Posterior vena cava (tissue), 2 donors: ENCODE data around the gene OXER1. TPM values are rescaled to one million over a fixed set of nuclear protein-coding genes. Genes with fewer than 3 reads are reported as not detected.

Experiments used
- DNase-seq: peaks from one replicate; pipeline ENCODE4 v3.0.0-alpha.2; 2020; ENCODE audit warnings: low spot score
- intact Hi-C, 2 donors: fragments of 100-400 bp; cut with DNase I; formaldehyde crosslinking; loops; one replicate each; pipeline versions ENCODE4 v1.14.1 to v1.14.2; 2022 to 2023
- long read RNA-seq, 2 donors: library from polyadenylated mRNA; unstranded; transcript quantifications; one replicate each; pipeline ENCODE4 v2.0.0, GENCODE V29; 2020 to 2021
- total RNA-seq, 2 donors: library from RNA; stranded (reverse); fragmentation: NEBNext Ultra II Directional; extraction: Animal tissue kit (Norgen Biotek cat#: 25700); gene quantifications; one replicate each; pipeline ENCODE4 v1.2.1, GENCODE V29; 2021
- donor health status: DM: yes; HTN: yes; CAD: no.
- donor health status: DM: yes; HTN: yes; CAD: no.

The OXER1 gene
- 1 to 10 TPM in 1 of 2 donors, under 1 TPM in 1; 1.00 to 2.2 TPM for total RNA-seq
- long read RNA-seq, donor 1: 0 reads
- long read RNA-seq, donor 2, partial matches to known transcripts: 0 of 1 reads
- long read RNA-seq, donor 2, other reads (novel, unspliced or antisense): 0 of 1 reads

DNA sequence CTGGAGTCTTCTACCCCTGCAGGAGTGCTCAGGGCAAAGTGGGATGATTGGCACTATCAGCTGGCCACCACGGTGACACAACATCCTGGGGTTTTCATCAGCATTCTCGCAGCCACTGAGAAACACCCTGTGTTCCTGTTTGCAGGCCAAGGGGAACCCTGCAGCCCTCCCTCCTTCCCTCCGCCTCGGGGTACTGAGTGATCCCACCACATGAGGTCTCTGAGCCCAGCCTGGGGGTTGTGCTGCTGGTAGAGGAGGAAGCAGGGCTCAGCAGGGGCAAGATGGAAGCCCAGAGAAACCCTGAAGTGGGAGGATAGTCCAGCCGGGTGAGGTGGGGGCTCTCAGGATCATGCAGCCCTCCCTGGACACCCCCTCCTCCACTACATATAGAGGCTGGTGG is at the start of gene OXER1:
OXER1 (minus strand) TSS at position 40 of the 400 bp plus-strand sequence. CDS start 73 bp downstream, outside the sequence.
- intact Hi-C loops: no loop called here
- no peak for DNase-seq

GRCh38 chr2:42812899-42813479 is 49.1 kb upstream of the OXER1 start:
- intact Hi-C loops: no loop called here
- DNase-seq: no peak

DNA sequence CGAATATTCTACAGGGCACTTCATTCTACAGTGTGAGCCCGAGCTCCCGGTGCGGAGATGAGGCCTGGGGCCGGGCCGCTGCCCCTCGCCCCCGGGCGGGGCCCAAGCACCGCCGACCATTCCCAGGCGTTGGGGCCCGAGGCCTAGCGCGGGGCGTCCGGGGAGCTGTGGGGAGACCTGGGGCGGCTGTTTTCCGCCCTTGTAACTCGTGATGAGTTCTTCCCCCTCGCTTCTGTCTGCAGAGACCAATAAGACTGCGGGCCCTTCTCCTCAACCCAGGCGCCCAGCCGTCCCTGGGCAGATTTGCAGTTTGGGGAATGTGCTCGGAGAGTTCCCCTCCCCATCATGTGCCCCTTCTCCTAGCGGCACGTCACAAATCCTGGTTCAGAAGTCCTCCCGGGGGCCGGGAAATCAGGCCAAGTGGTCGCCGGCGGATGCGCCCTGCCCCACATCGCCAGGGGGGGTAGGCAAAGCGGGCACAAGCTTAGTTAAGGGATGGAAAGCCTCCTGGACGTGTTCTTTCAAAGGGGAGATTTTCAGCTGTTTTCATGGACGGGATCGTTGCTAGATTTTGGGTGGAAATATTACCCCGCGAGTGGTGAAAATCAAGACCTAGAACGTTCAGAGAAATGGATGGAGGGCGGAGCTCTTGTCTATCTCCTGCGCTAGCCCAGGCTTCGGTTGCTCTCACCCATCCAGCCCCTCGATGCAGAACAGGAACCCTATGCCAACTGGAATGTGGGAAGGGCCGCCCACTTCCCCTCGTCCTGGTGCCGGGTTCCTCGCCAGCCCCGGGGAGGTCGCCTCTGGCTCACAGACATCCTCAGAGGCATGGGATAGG is 47.3 kb upstream of the OXER1 start:
- DNase-seq: peak; percentile 89
- intact Hi-C loops: no loop called here

DNA sequence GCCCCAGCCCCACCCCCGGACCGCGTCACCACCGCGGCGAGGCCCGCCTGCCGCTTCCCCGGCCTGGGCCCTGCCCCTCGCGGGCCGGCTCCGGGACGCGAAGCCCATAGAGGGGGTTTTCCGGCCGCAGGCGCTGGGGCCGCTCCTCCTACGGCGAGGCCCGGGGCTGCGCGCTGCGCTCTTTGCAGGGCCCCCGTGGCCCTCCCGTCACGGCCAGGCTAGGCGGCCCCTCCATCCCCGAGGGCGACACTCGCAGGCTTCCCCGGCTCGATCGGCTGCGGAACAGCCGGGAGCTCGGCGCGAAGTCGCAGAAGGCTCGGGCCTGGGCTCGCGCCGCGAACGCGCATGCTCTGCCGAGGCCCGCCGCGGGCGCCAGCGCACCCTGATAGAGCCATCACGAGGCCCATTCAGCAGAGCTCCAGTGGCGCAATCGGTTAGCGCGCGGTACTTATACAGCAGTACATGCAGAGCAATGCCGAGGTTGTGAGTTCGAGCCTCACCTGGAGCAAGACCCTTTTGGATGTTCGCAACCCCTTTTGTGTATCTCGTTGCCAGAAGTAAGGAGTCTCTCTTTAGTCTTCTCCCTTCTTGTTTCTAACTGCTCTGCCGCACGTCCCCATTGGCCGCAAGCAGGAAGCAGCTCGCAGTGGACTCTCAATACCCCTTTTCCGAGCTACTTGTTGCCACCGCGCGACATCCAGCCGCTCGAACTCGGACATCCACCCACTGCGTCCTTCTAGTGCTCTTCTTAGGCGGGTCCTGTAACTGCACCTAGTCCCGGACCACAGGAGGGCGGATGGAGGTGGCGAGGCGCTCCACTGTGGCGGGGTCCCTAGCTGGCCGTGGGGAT is 46.4 kb upstream of the OXER1 start:
- intact Hi-C loops: no loop called here
- peak; percentile 98 for DNase-seq

DNA sequence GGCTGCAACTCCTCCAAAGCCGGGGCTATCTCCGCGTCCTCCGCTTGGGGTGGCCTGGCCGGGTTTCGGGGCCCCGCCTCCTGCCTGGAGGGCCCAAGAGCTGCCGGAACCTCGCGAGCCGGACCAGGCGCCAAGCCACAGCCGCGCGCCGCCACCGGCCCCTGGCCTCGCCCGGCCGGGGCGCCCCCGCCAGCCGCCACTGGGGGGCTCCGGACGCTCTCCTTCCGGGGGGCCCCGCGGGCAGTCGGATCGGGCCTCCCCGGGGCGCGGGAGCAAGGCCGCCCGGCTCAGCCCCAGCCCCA is 45.8 kb upstream of the OXER1 start:
- DNase-seq: peak; percentile 95
- intact Hi-C loops: no loop called here

DNA sequence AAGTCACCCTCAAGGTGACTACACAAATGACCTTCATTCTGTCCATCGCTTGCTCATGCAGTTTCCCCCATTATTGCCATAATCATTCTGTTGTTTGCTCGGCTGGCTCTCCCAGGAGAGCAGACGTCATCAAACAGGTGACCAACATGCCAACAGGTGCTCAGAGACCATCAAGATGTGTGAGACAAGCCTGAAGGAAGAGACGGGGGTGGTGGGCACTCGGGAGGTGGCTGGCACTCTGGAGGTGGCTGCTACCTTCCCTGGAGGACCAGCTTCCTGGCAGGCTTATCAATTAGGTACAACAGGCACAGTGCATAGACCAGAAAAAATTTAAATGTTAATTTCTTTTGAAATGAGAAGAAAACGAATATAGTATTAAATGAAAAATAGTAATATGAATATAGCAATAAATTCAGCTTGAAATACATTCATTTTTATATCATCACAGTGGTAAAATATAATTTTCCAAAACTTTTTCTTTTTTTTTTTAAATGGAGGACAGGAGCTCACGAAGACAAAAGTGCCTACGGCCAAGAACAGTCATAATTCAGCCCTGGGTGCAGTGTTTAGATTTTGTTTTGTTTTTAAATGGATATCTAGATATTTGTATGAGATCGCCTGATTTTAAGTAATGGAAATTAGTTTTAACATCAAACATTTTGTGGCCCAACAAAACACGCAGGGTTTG is 45.3 kb upstream of the OXER1 start:
- no peak for DNase-seq
- intact Hi-C loops: no loop called here

DNA sequence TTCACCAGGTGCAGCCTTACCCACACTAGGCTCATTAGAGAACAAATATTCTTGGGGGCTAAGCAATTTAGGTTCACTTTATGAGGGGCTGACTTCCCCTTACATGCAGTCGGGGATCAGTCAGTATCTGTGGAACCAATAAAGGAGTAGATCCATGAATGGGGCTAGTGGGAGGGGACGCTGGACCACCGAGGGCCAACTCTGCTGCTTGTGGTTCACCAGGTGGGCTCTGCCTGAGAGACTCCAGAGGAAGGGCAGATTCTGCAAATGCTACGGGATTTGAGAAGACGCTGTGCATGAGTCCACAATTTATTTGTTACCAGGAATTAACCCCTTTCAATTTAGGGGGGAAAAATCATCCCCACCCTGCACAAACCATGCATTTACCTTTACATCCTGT is 44.4 kb upstream of the OXER1 start:
- DNase-seq: no peak
- intact Hi-C loops: no loop called here

DNA sequence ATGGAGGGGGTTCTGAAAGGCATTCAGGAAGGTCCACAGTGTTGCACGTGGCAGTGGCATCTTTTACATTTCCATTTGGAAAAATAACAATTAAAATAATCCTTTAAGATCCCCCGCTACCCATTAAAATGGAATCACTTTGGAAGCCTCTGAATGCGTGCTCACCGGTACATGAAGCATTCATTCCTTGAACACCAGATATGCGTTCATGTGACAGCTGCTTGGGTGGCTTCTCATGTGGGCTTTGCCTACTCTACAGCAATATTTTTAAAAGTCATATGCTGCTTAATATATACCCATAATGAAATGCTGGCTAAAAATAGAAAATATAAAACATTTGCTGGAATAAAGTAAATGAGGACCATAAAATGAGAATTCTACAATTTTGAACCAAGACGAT is 42.9 kb upstream of the OXER1 start:
- intact Hi-C loops: no loop called here
- no peak for DNase-seq

- DNase-seq: no peak
- intact Hi-C loops: no loop called here
Measured at GRCh38 chr2:42804891-42805290, 41.0 kb upstream of the OXER1 start.

DNA sequence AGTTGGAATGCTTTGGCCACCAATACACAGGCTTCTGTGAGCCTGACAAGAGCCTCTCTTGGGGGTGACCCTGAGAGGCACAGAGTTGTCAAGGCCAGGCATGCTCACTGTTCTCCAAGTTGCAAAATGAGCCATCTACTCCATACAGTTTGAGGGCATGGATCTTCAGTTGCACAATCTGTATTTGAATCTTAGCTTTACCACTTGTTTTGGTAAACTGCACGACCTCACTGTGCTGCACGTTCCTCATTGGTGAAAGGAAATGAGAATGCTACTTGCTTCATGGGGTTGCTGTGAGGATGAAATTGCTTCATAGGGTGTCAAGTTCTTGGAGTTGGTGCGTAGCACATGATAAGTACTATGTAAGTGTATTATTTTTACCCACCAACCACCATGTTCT is 40.4 kb upstream of the OXER1 start:
- intact Hi-C loops: no loop called here
- DNase-seq: no peak

DNA sequence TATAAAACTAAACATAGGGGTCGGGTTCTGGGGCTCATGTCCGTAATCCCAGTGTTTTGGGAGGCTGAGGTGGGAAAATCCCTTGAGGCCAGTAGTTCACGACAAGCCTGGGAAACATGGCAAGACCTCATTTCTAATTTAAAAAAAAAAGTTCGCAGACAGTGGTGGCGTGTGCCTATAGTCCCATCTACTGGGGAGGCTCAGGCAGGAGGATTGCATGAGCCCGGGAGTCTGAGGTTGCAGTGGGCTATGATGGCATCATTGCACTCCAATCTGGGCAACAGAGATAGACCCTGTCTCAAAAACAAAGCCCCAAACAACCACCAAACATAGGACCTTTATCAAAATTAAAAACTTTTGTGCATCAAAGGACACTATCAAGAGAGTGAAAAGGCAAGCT is 38.2 kb upstream of the OXER1 start:
- intact Hi-C loops: no loop called here
- no peak for DNase-seq

DNA sequence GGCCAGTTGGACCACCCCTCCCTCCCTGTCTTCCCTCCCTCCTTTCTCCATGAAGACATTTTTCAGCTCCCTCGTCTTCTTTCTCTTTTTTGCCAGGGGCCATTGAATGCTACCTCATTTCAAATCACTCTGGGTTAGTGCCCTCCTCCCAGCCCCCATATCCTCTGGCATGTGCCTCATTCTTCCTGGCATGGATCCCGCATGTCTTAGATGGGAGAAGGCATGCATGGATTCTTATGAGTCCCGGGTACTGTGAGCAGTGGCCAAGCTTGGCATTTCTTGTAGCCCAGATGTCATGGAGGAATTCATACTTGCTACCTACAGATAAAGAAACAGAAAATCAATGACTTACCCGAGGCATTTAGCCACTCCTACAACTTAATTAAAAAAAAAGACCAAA is 37.4 kb upstream of the OXER1 start:
- no peak for DNase-seq
- intact Hi-C loops: loop anchor here in 1 of 2 donors (1.0 kb wide), 1 partner anchor 29 kb away; no protein-coding TSS in a partner anchor

DNA sequence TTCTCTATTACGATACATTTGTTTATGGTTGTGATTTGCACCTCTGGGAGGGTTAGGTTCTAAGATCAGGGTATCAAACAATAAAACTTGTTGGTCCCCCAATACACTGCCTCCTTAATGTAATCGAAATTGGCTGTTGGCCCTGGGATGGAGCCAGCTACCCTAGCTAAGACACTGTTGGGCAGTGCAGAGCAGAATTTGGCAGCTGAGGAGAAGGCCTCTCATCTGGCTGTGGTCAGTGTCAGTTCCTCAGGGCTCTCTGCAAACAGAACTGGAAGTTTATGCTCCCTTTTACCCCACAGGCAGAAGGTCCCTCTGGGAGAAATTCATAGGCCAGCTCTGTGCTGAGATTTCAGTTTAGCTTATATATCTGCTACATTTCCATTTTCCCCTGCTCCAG is 37.0 kb upstream of the OXER1 start:
- intact Hi-C loops: loop anchor here in 1 of 2 donors (1.0 kb wide), 1 partner anchor 29 kb away; no protein-coding TSS in a partner anchor
- no peak for DNase-seq

DNA sequence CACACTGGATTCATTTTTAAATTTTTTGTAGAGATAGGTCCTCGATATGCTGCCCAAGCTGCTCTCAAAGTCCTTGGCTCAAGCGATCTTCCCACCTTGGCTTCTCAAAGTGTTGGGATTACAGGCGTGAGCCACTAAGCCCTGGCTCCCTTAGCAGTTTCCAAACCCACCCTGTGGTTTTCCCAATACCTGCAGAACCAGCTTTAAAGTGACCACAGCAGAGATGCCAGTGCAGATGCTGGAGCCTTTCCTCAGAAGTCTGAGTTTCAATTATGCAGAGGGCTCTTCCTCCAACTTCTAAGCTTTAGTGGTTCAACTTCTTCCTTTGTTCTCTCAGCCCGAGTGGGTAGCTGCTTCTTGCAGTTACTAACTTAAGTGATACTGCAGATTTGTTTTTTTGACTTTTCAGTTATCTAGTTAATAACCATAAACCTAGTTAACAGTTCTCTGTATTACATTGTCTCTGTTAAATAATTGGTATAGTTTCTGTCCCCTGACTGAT is 36.6 kb upstream of the OXER1 start:
- intact Hi-C loops: no loop called here
- no peak for DNase-seq

DNA sequence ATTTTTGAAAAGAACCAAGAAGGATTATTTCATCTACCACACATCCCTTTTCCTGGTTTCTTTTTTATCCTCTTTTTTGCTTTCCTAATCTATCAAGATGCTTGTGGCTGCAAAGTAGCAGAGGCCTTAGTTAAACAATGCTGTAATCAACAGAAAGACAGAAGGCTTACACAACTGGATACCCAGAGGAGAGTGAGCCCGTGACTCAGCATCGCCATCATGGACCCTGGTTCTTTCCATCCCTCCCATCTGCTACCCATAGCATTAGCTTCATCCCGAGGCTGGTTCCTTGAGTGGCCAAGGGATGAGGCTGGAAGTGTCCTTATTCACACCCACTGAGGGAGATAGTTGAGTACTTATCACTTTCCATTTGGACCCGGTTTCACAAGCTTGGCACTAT is 35.9 kb upstream of the OXER1 start:
- intact Hi-C loops: loop anchor here in 1 of 2 donors (10.0 kb wide), 1 partner anchor 75 kb away; no protein-coding TSS in a partner anchor
- no peak for DNase-seq

GRCh38 chr2:42797281-42797680 is 33.3 kb upstream of the OXER1 start:
- no peak for DNase-seq
- intact Hi-C loops: loop anchor here in 1 of 2 donors (10.0 kb wide), 1 partner anchor 72 kb away; no protein-coding TSS in a partner anchor

- no peak for DNase-seq
- intact Hi-C loops: loop anchor here in 1 of 2 donors (10.0 kb wide), 1 partner anchor 72 kb away; no protein-coding TSS in a partner anchor
Measured at GRCh38 chr2:42796427-42797248, 32.7 kb upstream of the OXER1 start.

GRCh38 chr2:42795841-42796301 is 31.9 kb upstream of the OXER1 start:
- intact Hi-C loops: loop anchor here in 1 of 2 donors (10.0 kb wide), 1 partner anchor 71 kb away; no protein-coding TSS in a partner anchor
- DNase-seq: no peak
